ENCODE measurements around the gene TP53.

The TP53 gene

GRCh38 chr17:7704601-7705268 lies 17.4 kb upstream of the TP53 start, which contains the start of gene EFNB3 (continued):
- TF ChIP-seq ZNF76 (tag by site-specific recombination; IDR thresholded peaks at IDR 0.05; ENCODE audit: borderline replicate concordance, low read depth), result 0 out of 2 replicates have a peak, but pooled peaks have one; percentile 67
- peak; percentile 96 for TF ChIP-seq PRDM10 (tag by site-specific recombination; IDR thresholded peaks at IDR 0.05)
- TF ChIP-seq ZNF391 (tag by site-specific recombination; IDR thresholded peaks at IDR 0.05; ENCODE audit: borderline replicate concordance, low read depth), result no peak
- 0 out of 2 replicates have a peak, but pooled peaks have one; percentile 18 for TF ChIP-seq ZNF610 (tag by site-specific recombination; IDR thresholded peaks at IDR 0.05; ENCODE audit: borderline replicate concordance)
- peak; percentile 51; the same call in 1 of the 2 replicates for TF ChIP-seq ZNF660 (tag by site-specific recombination; IDR thresholded peaks at IDR 0.05)
- TF ChIP-seq ZNF785 (tag by site-specific recombination; IDR thresholded peaks at IDR 0.05), result no peak
- no peak for TF ChIP-seq ZNF121 (tag by site-specific recombination; IDR thresholded peaks at IDR 0.05)
- no peak for TF ChIP-seq GFI1B (tag by site-specific recombination; IDR thresholded peaks at IDR 0.05)
- TF ChIP-seq ZNF501 (tag by site-specific recombination; IDR thresholded peaks at IDR 0.05), result no peak
- no peak for TF ChIP-seq PRDM6 (tag by site-specific recombination; IDR thresholded peaks at IDR 0.05)
- no peak for TF ChIP-seq ZNF510 (tag by site-specific recombination; IDR thresholded peaks at IDR 0.05; ENCODE audit: insufficient replicate concordance)
- no peak for TF ChIP-seq ZNF837 (tag by site-specific recombination; IDR thresholded peaks at IDR 0.05)
- no peak for TF ChIP-seq ZNF677 (tag by site-specific recombination; IDR thresholded peaks at IDR 0.05)
- no peak for TF ChIP-seq ZNF354C (tag by site-specific recombination; IDR thresholded peaks at IDR 0.05; ENCODE audit: borderline replicate concordance, low read depth)
- TF ChIP-seq ZNF704 (tag by site-specific recombination; IDR thresholded peaks at IDR 0.05), result no peak
- no peak for TF ChIP-seq ZNF248 (tag by site-specific recombination; IDR thresholded peaks at IDR 0.05)
- no peak for TF ChIP-seq ZNF792 (tag by site-specific recombination; IDR thresholded peaks at IDR 0.05)
- TF ChIP-seq ZNF701 (tag by site-specific recombination; IDR thresholded peaks at IDR 0.05), result no peak
- TF ChIP-seq GLI2 (tag by site-specific recombination; IDR thresholded peaks at IDR 0.05; ENCODE audit: borderline replicate concordance, low read depth), result no peak
- 0 out of 2 replicates have a peak, but pooled peaks have one; percentile 11 for TF ChIP-seq ZNF843 (tag by site-specific recombination; IDR thresholded peaks at IDR 0.05)
- peak; percentile 88; the same call in 1 of the 2 replicates for TF ChIP-seq ZNF561 (tag by site-specific recombination; IDR thresholded peaks at IDR 0.05; ENCODE audit: borderline replicate concordance)
- TF ChIP-seq ZBTB21 (tag by site-specific recombination; IDR thresholded peaks at IDR 0.05), result no peak
- no peak for TF ChIP-seq ZNF645 (tag by site-specific recombination; IDR thresholded peaks at IDR 0.05)
- TF ChIP-seq ZNF366 (tag by site-specific recombination; conservative IDR thresholded peaks at IDR 0.05), result no peak
- TF ChIP-seq KLF7 (tag by site-specific recombination; IDR thresholded peaks at IDR 0.05; ENCODE audit: borderline replicate concordance), result peak; percentile 83
- no peak for TF ChIP-seq TRIM28 (IDR thresholded peaks at IDR 0.05; ENCODE audit: borderline replicate concordance, low read length)
- no peak for TF ChIP-seq ZNF747 (tag by site-specific recombination; IDR thresholded peaks at IDR 0.05)
- TF ChIP-seq ZNF571 (tag by site-specific recombination; IDR thresholded peaks at IDR 0.05), result no peak
- peak; percentile 97 for TF ChIP-seq SP3 (tag by site-specific recombination; IDR thresholded peaks at IDR 0.05)
- TF ChIP-seq ZNF169 (tag by site-specific recombination; IDR thresholded peaks at IDR 0.05), result no peak
- peak; percentile 81 for TF ChIP-seq ZNF324 (tag by site-specific recombination; IDR thresholded peaks at IDR 0.05)
- no peak for TF ChIP-seq ZNF777 (tag by site-specific recombination; IDR thresholded peaks at IDR 0.05; ENCODE audit: borderline replicate concordance)
- TF ChIP-seq KLF10 (tag by site-specific recombination; IDR thresholded peaks at IDR 0.05), result peak; percentile 91
